Loucy (cell line): ENCODE data around the gene SLAIN2.
A peak's percentile ranks its signal among the peaks of the same experiment; 100 is the strongest.

Source experiments
- CTCF ChIP-seq: fragments of 200-600 bp; sonication (generic); conservative IDR thresholded peaks from 2 replicates; pipeline ENCODE4 v1.5.1; 2014; ENCODE audit warnings: mild to moderate bottlenecking, antibody characterized with exemption, low read length
- EZH2phosphoT487 ChIP-seq: fragments of 200-600 bp; IDR thresholded peaks from 2 replicates; pipeline ENCODE4 v1.6.1; 2018; ENCODE audit warnings: antibody characterized with exemption, mild to moderate bottlenecking, moderate library complexity, borderline replicate concordance

GRCh38 chr4:48315728-48316630, 25.4 kb upstream of the SLAIN2 start:
- TF ChIP-seq CTCF (peak; percentile 81), EZH2phosphoT487 (no peak)
